Gastroesophageal sphincter (tissue), 3 donors: ENCODE data around the gene DENND1B.

Experiments
- CTCF ChIP-seq, 4 experiments: fragments of 200-600 bp in 2 of 4; fragments of 450-650 bp in 2 of 4; sonication (generic) in 1 of 4; IDR thresholded peaks; one replicate each; pipeline ENCODE4 v1.5.1; 2017 to 2019; ENCODE audit warnings: antibody characterized with exemption in 4 of 4, mild to moderate bottlenecking in 2 of 4, moderate library complexity in 2 of 4
- EP300 ChIP-seq: sonication (generic); formaldehyde crosslinking; IDR thresholded peaks from one replicate; pipeline ENCODE4 v1.6.1; 2017; ENCODE audit warnings: antibody characterized with exemption, mild to moderate bottlenecking
- POLR2A ChIP-seq, 2 donors: fragments of 450-650 bp; IDR thresholded peaks; one replicate each; pipeline ENCODE4 v1.6.1; 2017; ENCODE audit warnings: antibody characterized with exemption in 2 of 2, mild to moderate bottlenecking in 2 of 2, moderate library complexity in 1 of 2
- POLR2AphosphoS5 ChIP-seq: sonication (generic); formaldehyde crosslinking; IDR thresholded peaks from one replicate; pipeline ENCODE4 v1.6.1; 2017; ENCODE audit warnings: antibody characterized with exemption

- no peak for TF ChIP-seq CTCF (IDR thresholded peaks at IDR 0.05)
- TF ChIP-seq POLR2A (IDR thresholded peaks at IDR 0.05), result no peak
- TF ChIP-seq POLR2AphosphoS5, result no peak
- TF ChIP-seq EP300, result no peak
Measured at GRCh38 chr1:197737916-197738315, 37.4 kb downstream of the DENND1B start.
